SK-N-SH (cell line): ENCODE results near the gene NAALADL2. TPM values are rescaled to one million over a fixed set of nuclear protein-coding genes. Genes with fewer than 3 reads are reported as not detected.

ENCODE experiments used
- CTCF ChIA-PET: fragments of 300-600, 350-600 bp; formaldehyde crosslinking; extraction: SDS; loops from one replicate; lab custom pipeline; 2021; lab: Yijun Ruan, JAX
- POLR2A ChIA-PET: fragments of 350-600 bp; sonication (Branson Sonifier 250); formaldehyde crosslinking; extraction: SDS; loops from one replicate; lab custom pipeline; 2020; ENCODE audit warnings: antibody characterized with exemption, inconsistent platforms; lab: Yijun Ruan, JAX
- DNase-seq: peaks from one replicate; pipeline ENCODE4 v3.0.0; 2012
- H2AFZ ChIP-seq: fragments of 200-600 bp; sonication (generic); 2 replicates; pipeline ENCODE4 v1.8.1; 2016; ENCODE audit warnings: antibody characterized with exemption, mild to moderate bottlenecking, low read depth
- H3F3A ChIP-seq: fragments of 200-600 bp; sonication (generic); replicated peaks from 2 replicates; pipeline ENCODE3; 2016; ENCODE audit warnings: antibody characterized with exemption, mild to moderate bottlenecking; ENCODE audit not compliant: insufficient read depth
- H3K27ac ChIP-seq, 2 experiments: fragments of 200-500 bp in 1 of 2; fragments of 200-600 bp in 1 of 2; sonication (Bioruptor generic) in 1 of 2; sonication (generic), shearing (Covaris generic) in 1 of 2; 2 replicates each; pipeline versions ENCODE4 v1.5.1 to v1.6.1; 2014 to 2016; ENCODE audit warnings: low read depth in 2 of 2, inconsistent platforms in 1 of 2, low read length in 1 of 2, mild to moderate bottlenecking in 1 of 2, mixed read lengths in 1 of 2
- H3K27me3 ChIP-seq: fragments of 200-600 bp; sonication (generic), shearing (Covaris generic); 2 replicates; pipeline ENCODE4 v1.6.1; 2016; ENCODE audit warnings: mixed run types; ENCODE audit not compliant: insufficient read depth
- H3K36me3 ChIP-seq, 2 experiments: fragments of 200-500 bp in 1 of 2; fragments of 200-600 bp in 1 of 2; sonication (Bioruptor generic) in 1 of 2; sonication (generic) in 1 of 2; replicated peaks in 1 of 2; 2 replicates each; pipeline versions ENCODE3 to v1.5.1; 2014 to 2016; ENCODE audit warnings: low read length in 1 of 2, mild to moderate bottlenecking in 1 of 2; ENCODE audit not compliant: insufficient read depth in 2 of 2, control insufficient read depth in 1 of 2
- H3K4me1 ChIP-seq, 2 experiments: fragments of 200-500 bp in 1 of 2; fragments of 200-600 bp in 1 of 2; sonication (Bioruptor generic) in 1 of 2; sonication (generic), shearing (Covaris generic) in 1 of 2; 2 replicates each; pipeline versions ENCODE4 v1.5.1 to v1.6.1; 2014 to 2016; ENCODE audit warnings: low read depth in 1 of 2, low read length in 1 of 2, mixed run types in 1 of 2; ENCODE audit not compliant: insufficient read depth in 2 of 2, control insufficient read depth in 1 of 2
- H3K4me2 ChIP-seq: fragments of 200-600 bp; sonication (generic), shearing (Covaris generic); 2 replicates; pipeline ENCODE4 v1.6.1; 2017; ENCODE audit warnings: mixed run types
- H3K4me3 ChIP-seq, 2 experiments: fragments of 200-500 bp in 1 of 2; fragments of 200-600 bp in 1 of 2; sonication (Bioruptor generic) in 1 of 2; sonication (generic), shearing (Covaris generic) in 1 of 2; 2 replicates each; pipeline versions ENCODE4 v1.5.1 to v1.8.1; 2014 to 2016; ENCODE audit warnings: low read depth in 2 of 2, inconsistent platforms in 1 of 2, low read length in 1 of 2, mild to moderate bottlenecking in 1 of 2, mixed read lengths in 1 of 2, moderate library complexity in 1 of 2
- H3K79me2 ChIP-seq: fragments of 200-600 bp; sonication (generic); 2 replicates; pipeline ENCODE4 v1.8.1; 2017; ENCODE audit warnings: mild to moderate bottlenecking; ENCODE audit not compliant: insufficient read depth
- H3K9ac ChIP-seq: fragments of 200-600 bp; sonication (generic); 2 replicates; pipeline ENCODE4 v1.6.1; 2017; ENCODE audit warnings: mixed run types
- H3K9me2 ChIP-seq: fragments of 200-600 bp; sonication (generic); 2 replicates; pipeline ENCODE4 v1.6.1; 2017; ENCODE audit warnings: mixed run types
- H3K9me3 ChIP-seq: fragments of 200-600 bp; sonication (generic); 2 replicates; pipeline ENCODE4 v1.6.1; 2017; ENCODE audit warnings: mixed run types, mild to moderate bottlenecking, moderate library complexity
- H4K20me1 ChIP-seq: fragments of 200-600 bp; sonication (generic); 2 replicates; pipeline ENCODE4 v1.6.1; 2017; ENCODE audit warnings: mild to moderate bottlenecking, mixed run types; ENCODE audit not compliant: insufficient read depth
- ELF1 ChIP-seq: IDR thresholded peaks from 2 replicates; pipeline ENCODE4 v1.4.0; 2012
- FOSL2 ChIP-seq: IDR thresholded peaks from 2 replicates; pipeline ENCODE4 v1.4.0; 2012; ENCODE audit warnings: low read depth, mild to moderate bottlenecking, moderate library complexity, borderline replicate concordance
- FOXJ3 ChIP-seq: sonication (generic); formaldehyde crosslinking; IDR thresholded peaks from 2 replicates; pipeline ENCODE4 v1.5.1; 2020; ENCODE audit warnings: mild to moderate bottlenecking, missing genetic modification reagents
- FOXM1 ChIP-seq: IDR thresholded peaks from 2 replicates; pipeline ENCODE4 v1.4.0; 2012; ENCODE audit warnings: low read depth, mild to moderate bottlenecking
- GABPA ChIP-seq: IDR thresholded peaks from 2 replicates; pipeline ENCODE4 v1.4.0; 2012; ENCODE audit warnings: low read depth, mild to moderate bottlenecking
- JUND ChIP-seq: IDR thresholded peaks from 2 replicates; pipeline ENCODE4 v1.4.0; 2012
- MEF2A ChIP-seq: IDR thresholded peaks from 2 replicates; pipeline ENCODE4 v1.4.0; 2012; ENCODE audit warnings: low read depth, borderline replicate concordance
- NRF1 ChIP-seq: IDR thresholded peaks from 2 replicates; pipeline ENCODE4 v1.6.1; 2012; ENCODE audit warnings: low read depth, mild to moderate bottlenecking, low read length
- POLR2AphosphoS5 ChIP-seq: IDR thresholded peaks from 2 replicates; pipeline ENCODE4 v1.6.1; 2012; ENCODE audit warnings: low read depth, low read length
- RAD21 ChIP-seq: IDR thresholded peaks from 2 replicates; pipeline ENCODE4 v1.6.1; 2012; ENCODE audit warnings: mild to moderate bottlenecking, low read length
- RXRA ChIP-seq: IDR thresholded peaks from 2 replicates; pipeline ENCODE4 v1.4.0; 2012; ENCODE audit warnings: low read depth, mild to moderate bottlenecking, borderline replicate concordance
- SMC3 ChIP-seq: IDR thresholded peaks from 2 replicates; pipeline ENCODE4 v1.6.1; 2012; ENCODE audit warnings: low read depth, low read length, improper control_type of control experiment
- WGBS: methylation state at CpG from one replicate; pipeline ENCODE4 v1.1.6; 2017; ENCODE audit warnings: low lambda C conversion rate; 5-methylcytosine and 5-hydroxymethylcytosine counted together
- polyA plus RNA-seq, 3 experiments: library from polyadenylated mRNA; depleted of rRNA; stranded (reverse); fragments of >200 nt; gene quantifications; 2 replicates each; pipeline ENCODE4 v1.2.3, GENCODE V29; 2012
- TF ChIP-seq, protein P1 (sequence below): IDR thresholded peaks from 2 replicates; pipeline ENCODE4 v1.4.0; 2012; ENCODE audit warnings: low read depth, borderline replicate concordance
- TF ChIP-seq, protein P2 (sequence below): IDR thresholded peaks from 2 replicates; pipeline ENCODE4 v1.6.1; 2012; ENCODE audit warnings: mild to moderate bottlenecking, low read depth, low read length, moderate library complexity
- TF ChIP-seq, protein P3 (sequence below): fragments of 200-600 bp; sonication (generic); IDR thresholded peaks from 2 replicates; pipeline ENCODE4 v1.6.1; 2017; ENCODE audit warnings: antibody characterized with exemption, mild to moderate bottlenecking, moderate library complexity

Gene NAALADL2
- polyA plus RNA-seq, 1 of the 3 experiments (the other 2 are of a cell fraction): 1.2 TPM

DNA sequence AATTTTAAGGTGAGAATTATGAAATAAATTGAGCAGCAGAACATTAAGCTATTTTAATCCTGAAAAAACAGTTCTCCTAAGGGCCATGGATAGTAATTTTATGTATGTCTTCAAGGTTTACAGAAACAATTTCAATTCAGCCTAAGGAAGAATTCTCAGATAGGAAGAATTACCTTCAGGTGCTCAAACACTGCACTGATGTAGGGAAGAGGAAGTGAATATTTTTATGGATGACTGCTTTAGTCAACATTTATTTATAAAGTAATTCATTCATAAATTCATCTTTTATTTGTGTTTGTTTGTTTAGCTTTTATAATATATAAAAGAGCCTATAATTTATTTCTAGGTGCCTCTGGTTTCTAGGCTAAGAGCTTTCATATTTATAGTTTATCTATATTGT is 620.7 kb downstream of the NAALADL2 start:
- Histone ChIP-seq H3K36me3 (no peaks in the 10 kb centered on the region), H2AFZ (no peak overlapping the region), H3K27me3 (no peaks in the 10 kb centered on the region), H3K4me3 (no peak overlapping the region), H3F3A (no peaks in the 10 kb centered on the region), H3K27ac (no peak overlapping the region), H4K20me1 (no peaks in the 10 kb centered on the region), H3K9me2 (no peaks in the 10 kb centered on the region), H3K4me2 (no peak overlapping the region), H3K79me2 (no peaks in the 10 kb centered on the region), H3K4me1 (no peaks in the 10 kb centered on the region), H3K9ac (no peak overlapping the region), H3K9me3 (no peaks in the 10 kb centered on the region)
- CTCF ChIA-PET: no interaction called here
- DNase-seq: no peak
- POLR2A ChIA-PET: no interaction called here
- no peak for TF ChIP-seq RXRA
- TF ChIP-seq, protein P1, sequence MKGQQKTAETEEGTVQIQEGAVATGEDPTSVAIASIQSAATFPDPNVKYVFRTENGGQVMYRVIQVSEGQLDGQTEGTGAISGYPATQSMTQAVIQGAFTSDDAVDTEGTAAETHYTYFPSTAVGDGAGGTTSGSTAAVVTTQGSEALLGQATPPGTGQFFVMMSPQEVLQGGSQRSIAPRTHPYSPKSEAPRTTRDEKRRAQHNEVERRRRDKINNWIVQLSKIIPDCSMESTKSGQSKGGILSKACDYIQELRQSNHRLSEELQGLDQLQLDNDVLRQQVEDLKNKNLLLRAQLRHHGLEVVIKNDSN: no peak
- TF ChIP-seq, all 33 proteins: peak for 0

DNA sequence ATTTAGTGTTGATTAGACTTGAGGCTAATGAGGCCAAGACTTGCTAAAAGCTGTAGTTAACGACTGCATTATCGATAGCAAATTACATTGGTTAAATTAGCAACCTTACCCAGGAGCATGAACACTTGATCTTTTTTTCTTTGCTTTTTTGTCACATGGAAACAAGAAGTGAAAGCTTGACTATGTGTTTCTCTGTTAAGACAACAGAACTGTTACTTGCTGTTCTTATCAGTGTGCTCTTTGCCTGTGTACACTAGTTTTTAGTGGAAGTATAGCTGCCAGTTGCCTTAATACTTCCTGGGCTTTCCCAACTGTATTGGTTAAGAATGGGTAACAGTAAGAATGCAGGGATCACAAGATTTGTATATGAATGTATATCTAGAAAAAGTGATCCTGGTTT is 625.5 kb downstream of the NAALADL2 start:
- Histone ChIP-seq H3K4me2 (no peak overlapping the region), H3K9me3 (no peaks in the 10 kb centered on the region), H3K4me3 (no peak overlapping the region), H4K20me1 (no peaks in the 10 kb centered on the region), H3F3A (no peaks in the 10 kb centered on the region), H3K9me2 (no peaks in the 10 kb centered on the region), H3K36me3 (no peaks in the 10 kb centered on the region), H3K4me1 (no peaks in the 10 kb centered on the region), H3K27ac (no peak overlapping the region), H3K27me3 (no peaks in the 10 kb centered on the region), H2AFZ (no peak overlapping the region), H3K79me2 (no peaks in the 10 kb centered on the region), H3K9ac (no peak overlapping the region)
- ChIA-PET POLR2A (no interaction called here), CTCF (interaction anchor here (0.8 to 1.5 kb wide), 2 partner anchors 8 to 9 kb away, joined by 3 to 4 read pairs; no protein-coding TSS in a partner anchor)
- no peak for DNase-seq
- 86% methylated on average over 2 of the region's 2 CpGs for WGBS
- no peak for TF ChIP-seq ELF1
- no peak for TF ChIP-seq MEF2A
- no peak for TF ChIP-seq JUND
- TF ChIP-seq FOSL2: no peak
- TF ChIP-seq RAD21: no peak
- no peak for TF ChIP-seq POLR2AphosphoS5
- TF ChIP-seq, protein P2, sequence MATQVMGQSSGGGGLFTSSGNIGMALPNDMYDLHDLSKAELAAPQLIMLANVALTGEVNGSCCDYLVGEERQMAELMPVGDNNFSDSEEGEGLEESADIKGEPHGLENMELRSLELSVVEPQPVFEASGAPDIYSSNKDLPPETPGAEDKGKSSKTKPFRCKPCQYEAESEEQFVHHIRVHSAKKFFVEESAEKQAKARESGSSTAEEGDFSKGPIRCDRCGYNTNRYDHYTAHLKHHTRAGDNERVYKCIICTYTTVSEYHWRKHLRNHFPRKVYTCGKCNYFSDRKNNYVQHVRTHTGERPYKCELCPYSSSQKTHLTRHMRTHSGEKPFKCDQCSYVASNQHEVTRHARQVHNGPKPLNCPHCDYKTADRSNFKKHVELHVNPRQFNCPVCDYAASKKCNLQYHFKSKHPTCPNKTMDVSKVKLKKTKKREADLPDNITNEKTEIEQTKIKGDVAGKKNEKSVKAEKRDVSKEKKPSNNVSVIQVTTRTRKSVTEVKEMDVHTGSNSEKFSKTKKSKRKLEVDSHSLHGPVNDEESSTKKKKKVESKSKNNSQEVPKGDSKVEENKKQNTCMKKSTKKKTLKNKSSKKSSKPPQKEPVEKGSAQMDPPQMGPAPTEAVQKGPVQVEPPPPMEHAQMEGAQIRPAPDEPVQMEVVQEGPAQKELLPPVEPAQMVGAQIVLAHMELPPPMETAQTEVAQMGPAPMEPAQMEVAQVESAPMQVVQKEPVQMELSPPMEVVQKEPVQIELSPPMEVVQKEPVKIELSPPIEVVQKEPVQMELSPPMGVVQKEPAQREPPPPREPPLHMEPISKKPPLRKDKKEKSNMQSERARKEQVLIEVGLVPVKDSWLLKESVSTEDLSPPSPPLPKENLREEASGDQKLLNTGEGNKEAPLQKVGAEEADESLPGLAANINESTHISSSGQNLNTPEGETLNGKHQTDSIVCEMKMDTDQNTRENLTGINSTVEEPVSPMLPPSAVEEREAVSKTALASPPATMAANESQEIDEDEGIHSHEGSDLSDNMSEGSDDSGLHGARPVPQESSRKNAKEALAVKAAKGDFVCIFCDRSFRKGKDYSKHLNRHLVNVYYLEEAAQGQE: no peak
- TF ChIP-seq FOXM1: no peak
- no peak for TF ChIP-seq GABPA
- no peak for TF ChIP-seq SMC3
- TF ChIP-seq RXRA: no peak
- TF ChIP-seq, protein P3, sequence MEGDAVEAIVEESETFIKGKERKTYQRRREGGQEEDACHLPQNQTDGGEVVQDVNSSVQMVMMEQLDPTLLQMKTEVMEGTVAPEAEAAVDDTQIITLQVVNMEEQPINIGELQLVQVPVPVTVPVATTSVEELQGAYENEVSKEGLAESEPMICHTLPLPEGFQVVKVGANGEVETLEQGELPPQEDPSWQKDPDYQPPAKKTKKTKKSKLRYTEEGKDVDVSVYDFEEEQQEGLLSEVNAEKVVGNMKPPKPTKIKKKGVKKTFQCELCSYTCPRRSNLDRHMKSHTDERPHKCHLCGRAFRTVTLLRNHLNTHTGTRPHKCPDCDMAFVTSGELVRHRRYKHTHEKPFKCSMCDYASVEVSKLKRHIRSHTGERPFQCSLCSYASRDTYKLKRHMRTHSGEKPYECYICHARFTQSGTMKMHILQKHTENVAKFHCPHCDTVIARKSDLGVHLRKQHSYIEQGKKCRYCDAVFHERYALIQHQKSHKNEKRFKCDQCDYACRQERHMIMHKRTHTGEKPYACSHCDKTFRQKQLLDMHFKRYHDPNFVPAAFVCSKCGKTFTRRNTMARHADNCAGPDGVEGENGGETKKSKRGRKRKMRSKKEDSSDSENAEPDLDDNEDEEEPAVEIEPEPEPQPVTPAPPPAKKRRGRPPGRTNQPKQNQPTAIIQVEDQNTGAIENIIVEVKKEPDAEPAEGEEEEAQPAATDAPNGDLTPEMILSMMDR: no peak
- TF ChIP-seq NRF1: no peak
- TF ChIP-seq FOXJ3 (CRISPR knock-in tag): no peak
